ENCODE results near the gene MECR. TPM values are rescaled to one million over a fixed set of nuclear protein-coding genes. Genes with fewer than 3 reads are reported as not detected.
A peak's percentile ranks its signal among the peaks of the same experiment; 100 is the strongest.
"Not testable (repeated sequence)": the region's sequence is repeated elsewhere in the genome, so short reads cannot be mapped to it uniquely, and the experiment has no call there.

MECR gene
- total RNA-seq, 2 donors from 2014 or later, result 13.9 to 20.0 TPM

DNA sequence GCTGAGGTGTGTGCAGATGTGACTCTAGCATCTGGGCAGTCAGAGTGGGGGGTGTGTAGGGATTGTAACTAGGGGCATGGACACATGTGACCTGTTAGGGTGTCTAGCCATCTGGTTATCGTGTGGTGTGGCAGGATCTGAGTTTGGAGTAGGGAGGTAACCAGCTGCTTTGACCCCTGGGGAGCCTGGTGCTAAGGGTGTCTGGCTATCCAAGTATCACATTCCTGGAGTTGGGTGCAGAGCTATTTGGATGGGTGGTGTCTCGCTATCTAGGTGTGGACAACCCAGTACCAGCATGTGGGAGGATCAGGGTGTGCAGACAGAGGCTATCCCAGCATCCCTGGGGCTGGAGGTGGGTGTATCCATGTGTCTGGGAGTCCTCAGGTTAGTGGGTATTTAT lies 10.3 kb upstream of the MECR start:
- intact Hi-C loops (cut with DNase I), result loop anchor here in 1 of 2 donors (5.0 to 10.0 kb wide), 2 partner anchors 844 to 1136 kb away; no protein-coding TSS in a partner anchor
- no peak for DNase-seq (ENCODE audit: low spot score)

DNA sequence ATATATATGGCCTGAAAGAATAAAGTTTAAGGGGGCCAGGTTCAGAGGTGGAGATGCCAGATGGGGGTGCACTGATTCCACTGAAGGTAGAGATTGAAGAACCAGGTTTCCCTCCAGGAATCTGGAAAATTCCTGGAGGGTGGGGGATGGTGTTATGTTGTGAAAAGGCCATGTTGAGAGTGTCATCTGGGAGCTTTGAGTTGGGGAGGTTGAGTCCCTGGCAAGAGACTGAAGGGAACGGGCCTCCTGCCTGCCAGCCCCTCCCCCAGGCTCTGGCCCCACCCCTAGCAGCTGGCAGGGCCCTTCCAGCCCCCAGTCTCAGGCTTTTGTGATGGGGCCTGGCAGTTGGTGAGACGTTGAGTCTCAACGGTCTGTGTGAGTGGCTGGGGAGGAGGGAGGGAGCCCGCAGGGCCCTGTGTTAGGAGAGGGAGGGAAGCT lies 9.7 kb upstream of the MECR start:
- DNase-seq (ENCODE audit: low spot score), result peak; percentile 40
- intact Hi-C loops (cut with DNase I), result loop anchor here in 1 of 2 donors (5.0 to 10.0 kb wide), 2 partner anchors 844 to 1137 kb away; no protein-coding TSS in a partner anchor

DNA sequence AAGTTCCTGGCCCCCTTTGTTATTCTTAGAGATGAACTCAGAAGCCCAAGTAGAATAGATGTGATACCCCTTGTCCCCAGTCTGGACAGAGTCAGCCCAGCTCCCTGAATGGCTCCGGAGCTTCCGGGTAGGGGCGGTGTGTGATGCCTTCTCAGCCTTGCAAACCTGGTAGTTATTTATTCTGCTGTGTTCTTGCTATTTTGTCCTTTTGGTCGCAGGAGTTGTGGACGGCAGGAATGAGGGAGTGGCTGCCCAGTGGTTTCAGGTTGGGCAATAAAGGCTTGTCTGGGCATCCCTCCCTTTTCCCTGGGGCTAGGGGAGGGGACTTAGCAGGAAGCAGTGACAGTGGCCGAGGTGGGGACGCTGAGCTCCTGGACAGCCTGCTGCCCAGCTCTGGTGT lies 8.4 kb upstream of the MECR start:
- DNase-seq (ENCODE audit: low spot score), result peak; percentile 56
- intact Hi-C loops (cut with DNase I), result loop anchor here (5.0 to 10.0 kb wide), 2 partner anchors 1466 to 1468 kb away; no protein-coding TSS in a partner anchor

DNA sequence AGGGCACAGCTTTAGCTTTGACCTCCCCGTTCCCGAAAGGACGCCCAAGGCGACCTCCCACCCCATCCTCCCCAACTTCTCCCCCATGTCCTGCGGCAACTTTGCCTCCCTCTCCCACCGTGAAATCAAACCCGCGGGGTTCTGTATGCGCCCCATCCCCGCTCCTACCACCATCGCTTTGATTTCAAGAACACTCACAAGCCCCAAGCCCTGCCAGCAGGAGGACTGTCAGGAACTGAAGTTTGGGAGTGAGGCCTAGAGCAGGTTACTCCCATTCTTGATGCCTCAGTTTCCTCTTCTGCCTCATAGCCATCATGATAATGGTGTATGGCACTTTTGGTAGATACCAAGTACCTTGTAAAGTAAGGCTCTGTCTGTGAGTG lies 7.9 kb upstream of the MECR start:
- DNase-seq (ENCODE audit: low spot score), result no peak
- intact Hi-C loops (cut with DNase I), result loop anchor here (5.0 to 10.0 kb wide), 2 partner anchors 1466 to 1469 kb away; no protein-coding TSS in a partner anchor

DNA sequence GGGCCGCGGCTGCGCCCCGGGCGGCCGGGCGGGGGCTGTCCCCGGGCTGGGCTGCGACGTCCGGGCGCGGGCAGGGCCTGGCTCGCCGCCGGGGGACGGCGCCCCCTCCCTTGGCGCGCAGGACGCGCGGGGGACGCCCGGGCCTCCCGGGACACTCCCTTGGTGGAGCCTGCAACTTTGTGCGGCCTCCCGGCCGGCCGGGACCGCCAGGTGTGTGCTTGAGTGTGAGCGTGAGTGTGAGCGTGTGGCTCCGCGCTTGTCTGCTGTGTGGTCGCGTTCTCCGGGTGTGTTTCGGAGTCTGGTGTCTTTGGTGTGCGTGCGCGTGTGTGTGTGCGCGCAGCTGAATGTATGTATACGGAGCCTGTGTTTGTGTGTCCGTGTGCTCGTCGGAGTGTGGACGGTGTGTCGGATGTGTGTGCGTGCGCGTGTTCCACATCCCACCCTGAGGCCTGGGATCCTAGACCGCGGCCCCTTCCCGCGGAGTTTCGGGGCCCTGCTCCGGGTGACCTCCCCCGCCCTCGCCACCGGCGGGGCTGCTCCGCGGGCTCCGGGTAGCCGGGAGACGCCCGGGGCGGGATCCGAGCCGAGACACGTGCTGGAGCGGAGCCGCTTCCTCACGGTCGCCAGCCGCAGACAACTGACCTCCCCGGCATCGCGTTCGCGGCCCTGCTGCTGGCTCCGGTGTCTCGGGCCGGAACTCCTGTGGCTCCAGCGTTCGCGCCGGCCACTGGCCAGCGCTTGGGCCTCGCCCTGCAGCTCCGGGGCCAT lies 7.3 kb upstream of the MECR start:
- intact Hi-C loops (cut with DNase I), result loop anchor here (5.0 to 10.0 kb wide), 2 partner anchors 1467 to 1469 kb away; no protein-coding TSS in a partner anchor
- DNase-seq (ENCODE audit: low spot score), result peak; percentile 88

DNA sequence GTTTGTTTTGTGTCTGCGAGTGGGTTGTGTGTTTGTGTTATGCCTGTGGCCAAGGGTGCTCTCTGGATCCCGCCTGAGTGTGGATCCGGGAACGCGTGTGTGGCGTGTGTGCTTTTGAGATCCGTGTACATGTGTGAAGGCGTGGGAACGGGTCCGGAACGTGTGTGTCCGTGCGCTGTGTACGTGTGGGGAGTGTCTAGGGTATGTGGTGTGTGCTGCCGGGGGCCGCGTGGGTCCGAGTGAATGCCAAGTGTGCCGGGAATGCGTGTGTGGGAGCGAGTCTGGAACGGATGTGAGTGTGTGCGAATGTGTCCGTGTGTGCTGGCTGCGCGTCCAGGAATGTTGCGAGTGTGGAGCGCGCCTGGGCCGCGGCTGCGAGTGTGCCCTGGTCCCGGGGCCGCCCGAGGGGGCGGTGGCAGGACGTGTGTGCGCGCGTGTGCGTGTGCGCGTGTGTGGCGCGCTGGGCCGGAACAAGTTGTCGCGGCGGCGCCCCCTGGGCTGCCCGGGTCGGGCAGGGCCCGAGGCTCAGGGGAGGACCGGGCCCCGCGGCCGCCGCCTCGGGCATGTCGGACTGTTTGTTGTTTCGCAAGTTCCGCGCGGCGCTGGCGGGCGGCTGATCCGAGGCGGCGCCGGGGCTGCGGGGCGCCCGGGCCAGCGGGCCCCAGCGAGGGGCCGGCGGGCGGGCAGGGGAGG lies 6.5 kb upstream of the MECR start:
- intact Hi-C loops (cut with DNase I), result loop anchor here (5.0 to 10.0 kb wide), 2 partner anchors 1468 to 1470 kb away; no protein-coding TSS in a partner anchor
- peak; percentile 86 for DNase-seq (ENCODE audit: low spot score)

DNA sequence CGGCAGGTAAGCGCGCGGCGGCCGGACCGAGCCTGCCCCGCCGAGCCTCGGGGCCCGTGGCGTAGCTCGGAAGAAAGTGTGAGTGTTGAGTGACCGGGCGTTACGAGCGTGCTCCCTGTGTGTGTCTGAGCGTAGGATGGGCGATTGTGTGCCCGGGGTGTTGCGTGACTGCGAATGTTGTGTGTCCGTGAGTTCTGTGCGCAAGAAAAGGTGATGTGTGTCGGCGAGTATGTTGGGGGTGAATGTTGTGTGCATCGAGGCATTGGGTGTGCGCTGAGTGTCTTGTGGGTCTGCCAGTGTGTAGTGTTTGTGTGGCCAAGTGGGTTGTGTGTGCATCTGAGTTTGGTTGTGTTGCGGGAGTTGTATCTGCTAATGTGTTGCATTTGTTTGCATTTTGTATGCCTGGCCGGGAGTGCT lies 6.0 kb upstream of the MECR start:
- intact Hi-C loops (cut with DNase I), result loop anchor here (5.0 to 10.0 kb wide), 2 partner anchors 1468 to 1471 kb away; no protein-coding TSS in a partner anchor
- DNase-seq (ENCODE audit: low spot score), result peak; percentile 80

DNA sequence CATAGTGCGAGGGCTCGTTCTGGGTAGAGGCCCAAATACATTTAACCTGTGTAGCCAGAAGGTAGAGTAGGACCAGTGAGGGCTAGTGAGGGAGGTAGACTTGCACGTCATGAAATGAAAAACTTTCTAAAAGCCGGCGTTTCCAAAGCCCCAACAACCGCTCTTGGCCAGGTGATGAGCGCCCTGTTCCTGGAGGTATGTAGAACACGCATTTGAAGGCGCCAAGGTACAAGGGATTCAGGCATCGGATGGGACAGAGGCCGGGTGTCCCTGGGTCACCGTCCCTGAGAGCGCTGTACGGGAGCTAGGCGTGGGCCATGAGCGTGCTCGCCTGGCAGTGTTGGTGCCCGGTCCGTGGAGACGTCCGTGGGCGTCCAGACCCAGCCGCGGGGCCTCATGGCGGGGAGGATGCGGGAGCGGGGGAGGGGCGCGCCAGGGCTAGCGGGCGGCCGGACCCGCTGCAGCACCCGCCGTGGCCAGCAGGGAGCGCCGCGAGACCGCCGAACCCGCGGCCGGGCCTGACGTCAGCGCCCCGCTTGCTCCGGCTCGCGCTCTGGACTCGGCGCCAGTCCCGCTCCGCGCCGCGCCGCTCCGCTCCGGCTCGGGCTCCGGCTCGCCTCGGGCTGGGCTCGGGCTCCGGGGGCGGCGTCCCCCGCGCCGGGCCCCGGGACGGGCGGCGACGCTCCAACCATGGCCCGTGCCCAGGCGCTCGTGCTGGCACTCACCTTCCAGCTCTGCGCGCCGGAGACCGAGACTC lies 5.4 kb upstream of the MECR start, which contains the start of gene PTPRU:
TSS of gene PTPRU (plus strand) at position 568 of the 757 bp plus-strand sequence. CDS start at position 691, 123 bp downstream.
- DNase-seq (ENCODE audit: low spot score), result peak; percentile 93
- intact Hi-C loops (cut with DNase I), result loop anchor here (5.0 to 10.0 kb wide), 2 partner anchors 1469 to 1471 kb away; no protein-coding TSS in a partner anchor

DNA sequence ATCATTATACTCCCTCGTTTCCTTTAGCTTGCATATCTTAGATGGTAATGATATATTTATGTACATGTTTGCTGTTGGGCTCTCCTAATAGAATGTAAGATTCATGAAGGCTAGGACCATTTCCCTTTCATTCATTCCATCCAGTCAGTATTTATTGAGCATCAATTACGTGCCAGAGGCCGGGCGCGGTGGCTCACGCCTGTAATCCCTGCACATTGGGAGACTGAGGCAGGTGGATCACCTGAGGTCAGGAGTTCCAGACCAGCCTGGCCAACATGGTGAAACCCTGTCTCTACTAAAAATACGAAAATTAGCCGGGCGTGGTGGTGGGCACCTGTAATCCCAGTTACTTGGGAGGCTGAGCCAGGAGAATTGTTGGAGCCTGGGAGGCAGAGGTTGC lies 4.1 kb upstream of the MECR start:
- DNase-seq (ENCODE audit: low spot score), result not testable (repeated sequence)
- intact Hi-C loops (cut with DNase I), result loop anchor here (5.0 to 10.0 kb wide), 2 partner anchors 1470 to 1472 kb away; no protein-coding TSS in a partner anchor

DNA sequence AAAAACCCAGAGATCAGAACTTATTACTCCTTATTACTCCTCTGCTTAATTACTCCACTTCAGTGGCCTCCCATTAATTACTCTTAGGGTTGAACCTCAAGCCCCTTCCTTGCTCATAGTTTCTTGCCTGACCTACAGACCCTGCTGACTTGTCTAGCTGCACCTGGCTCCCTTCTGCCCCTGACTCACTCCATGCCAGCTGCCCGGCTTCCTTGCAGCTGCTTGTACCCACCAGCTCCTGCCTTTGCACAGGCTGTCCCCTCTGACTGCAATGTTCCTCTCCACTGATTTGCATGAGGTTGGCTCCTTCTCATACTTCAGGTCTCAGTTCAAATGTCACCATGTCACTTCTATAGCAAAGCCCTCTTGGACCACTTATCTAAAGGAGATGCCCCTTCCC lies 3.7 kb upstream of the MECR start:
- intact Hi-C loops (cut with DNase I), result loop anchor here in 1 of 2 donors (10.0 kb wide), 1 partner anchor 1470 kb away; no protein-coding TSS in a partner anchor
- DNase-seq (ENCODE audit: low spot score), result no peak

DNA sequence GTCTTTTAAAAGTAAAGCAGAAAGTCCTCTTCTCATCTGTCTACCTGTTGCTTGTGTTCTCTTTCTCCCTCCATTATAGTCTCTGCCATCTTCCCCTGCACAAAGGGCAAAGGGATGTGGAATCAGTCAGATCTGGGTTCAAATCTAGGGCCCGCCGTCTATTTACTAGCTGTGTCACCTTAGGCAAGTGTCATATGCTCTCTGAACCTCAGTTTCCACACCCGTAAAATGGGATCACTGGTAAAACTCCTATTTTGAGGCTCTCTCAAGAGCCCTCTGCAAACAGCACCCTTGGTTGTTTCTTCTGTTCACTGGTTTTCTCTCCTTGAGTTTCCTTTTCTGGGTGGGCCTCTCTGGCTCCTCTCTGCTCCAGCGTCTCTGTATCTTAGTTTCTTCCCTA lies 3.0 kb upstream of the MECR start:
- DNase-seq (ENCODE audit: low spot score), result no peak
- intact Hi-C loops (cut with DNase I), result loop anchor here in 1 of 2 donors (10.0 kb wide), 1 partner anchor 1471 kb away; no protein-coding TSS in a partner anchor

DNA sequence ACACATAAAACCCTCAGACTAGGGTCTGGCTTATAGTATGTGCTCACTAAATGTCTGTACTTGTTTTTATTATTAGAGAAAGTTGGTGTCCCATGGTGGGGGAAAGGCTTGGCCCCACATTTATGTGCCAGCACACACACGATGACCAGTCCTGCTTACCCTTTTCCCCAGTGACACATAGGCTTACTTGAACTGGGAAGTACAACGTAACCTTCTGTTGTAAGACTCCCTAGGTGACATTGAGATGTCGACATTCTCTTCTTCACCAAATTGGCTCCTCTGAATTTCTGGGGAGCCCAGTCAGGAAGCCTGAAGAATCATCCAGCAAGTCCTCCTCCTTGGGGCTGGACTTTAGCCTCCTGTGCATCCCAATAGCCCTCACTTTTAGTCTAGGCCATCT lies 1.7 kb upstream of the MECR start:
- intact Hi-C loops (cut with DNase I), result loop anchor here in 1 of 2 donors (10.0 kb wide), 1 partner anchor 1472 kb away; no protein-coding TSS in a partner anchor
- no peak for DNase-seq (ENCODE audit: low spot score)

DNA sequence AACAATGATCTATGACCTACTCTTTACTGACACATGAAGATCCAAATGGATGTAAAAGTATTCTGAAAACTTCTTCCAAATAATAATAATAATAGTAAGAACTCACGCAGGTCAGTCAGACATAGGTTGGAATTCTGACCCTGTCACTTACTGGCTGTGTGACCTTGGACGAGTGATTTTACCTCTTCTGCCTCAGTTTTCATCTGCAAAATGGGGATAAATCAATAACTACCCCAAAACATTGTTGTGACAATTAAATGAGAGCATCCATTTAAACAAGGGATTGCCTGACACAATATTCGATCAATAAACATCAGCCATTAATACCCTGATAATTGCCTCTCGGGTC lies 556 bp downstream of the MECR start:
- no peak for DNase-seq (ENCODE audit: low spot score)
- intact Hi-C loops (cut with DNase I), result loop anchor here in 1 of 2 donors (2.0 to 10.0 kb wide), 2 partner anchors 855 to 1475 kb away; no protein-coding TSS in a partner anchor

DNA sequence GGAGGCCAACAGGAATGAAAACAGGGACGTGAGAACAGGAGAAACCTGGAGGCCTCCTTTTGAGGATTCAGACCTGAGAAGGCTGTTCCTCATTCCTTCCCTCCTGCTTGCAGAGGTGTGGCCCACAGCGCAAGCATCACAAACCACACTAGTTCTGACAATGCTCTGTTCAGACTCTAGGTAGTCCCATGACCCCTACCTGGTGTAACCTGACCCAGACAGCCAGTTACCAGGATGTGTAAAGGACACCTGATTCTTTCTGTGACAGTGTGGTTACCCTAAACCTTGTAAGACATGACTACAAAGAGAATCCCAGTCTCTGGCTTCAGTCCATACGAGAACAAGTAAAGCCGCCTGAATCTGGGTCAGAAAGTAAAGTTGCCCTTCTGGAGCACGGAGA lies 3.2 kb downstream of the MECR start:
- no peak for DNase-seq (ENCODE audit: low spot score)
- intact Hi-C loops (cut with DNase I), result no loop called here

DNA sequence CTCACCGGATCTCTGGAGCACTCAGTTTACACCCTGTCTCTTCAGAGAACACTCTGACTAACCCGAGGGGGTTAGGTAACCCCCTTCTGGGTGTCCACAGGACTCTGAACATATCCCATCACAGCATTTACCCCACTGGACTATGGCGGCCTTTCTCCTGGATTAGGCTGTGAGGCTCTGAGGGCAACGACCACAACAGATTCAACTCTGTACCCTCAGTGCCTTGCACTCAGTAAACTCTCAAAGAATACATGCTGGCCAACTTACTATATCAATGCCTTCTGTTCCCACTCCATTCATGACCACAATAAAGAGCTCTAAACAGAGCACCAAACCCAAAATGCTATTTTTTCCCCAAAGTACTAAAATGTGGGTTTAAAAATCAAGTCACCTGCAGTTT lies 5.4 kb downstream of the MECR start:
- no peak for DNase-seq (ENCODE audit: low spot score)
- intact Hi-C loops (cut with DNase I), result no loop called here

DNA sequence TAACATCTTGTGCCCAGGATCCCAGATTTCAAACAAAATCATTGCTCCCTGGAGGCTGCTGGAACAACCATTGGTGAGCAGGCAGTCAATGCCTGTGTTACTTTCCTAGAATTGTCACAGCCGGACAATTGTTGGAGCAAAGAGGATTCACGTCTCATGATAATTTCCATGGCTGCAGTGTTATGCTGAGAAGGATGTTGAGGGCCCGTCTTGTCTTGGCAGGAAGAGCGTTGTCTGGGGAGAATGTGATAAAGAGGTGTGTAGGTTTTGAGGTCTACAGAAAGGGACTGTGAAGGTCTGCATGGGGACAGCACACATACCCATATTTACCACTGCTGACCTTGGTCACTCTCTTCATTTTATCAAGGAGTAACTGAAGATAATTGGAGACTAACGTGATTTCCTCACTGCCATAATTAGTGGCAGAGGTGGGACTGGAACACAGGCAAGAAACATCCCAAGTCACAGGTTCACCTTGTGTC lies 6.3 kb downstream of the MECR start:
- intact Hi-C loops (cut with DNase I), result no loop called here

DNA sequence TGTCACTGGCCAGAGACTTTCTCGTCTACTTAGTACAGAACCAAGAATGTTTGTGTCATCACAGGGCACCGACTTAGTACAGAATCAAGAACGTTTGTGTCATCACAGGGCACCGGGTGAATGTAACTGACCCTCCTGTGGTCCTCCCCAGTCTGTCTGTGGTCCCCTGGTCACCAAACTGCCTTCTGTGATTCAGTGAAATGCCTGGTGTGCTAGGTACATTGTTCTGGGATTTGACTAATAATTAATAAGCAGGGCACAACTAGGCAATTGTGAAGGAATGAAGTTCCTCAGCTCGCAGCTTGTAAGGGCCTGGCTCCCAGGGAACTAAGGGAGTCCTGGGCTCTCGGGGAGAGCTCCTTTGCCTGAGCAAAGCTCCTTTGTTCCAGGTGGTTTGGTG lies 7.2 kb downstream of the MECR start:
- no peak for DNase-seq (ENCODE audit: low spot score)
- intact Hi-C loops (cut with DNase I), result no loop called here

More for the DNA sequence above, 6.3 kb downstream of the MECR start:
- DNase-seq (ENCODE audit: low spot score), result no peak

DNA sequence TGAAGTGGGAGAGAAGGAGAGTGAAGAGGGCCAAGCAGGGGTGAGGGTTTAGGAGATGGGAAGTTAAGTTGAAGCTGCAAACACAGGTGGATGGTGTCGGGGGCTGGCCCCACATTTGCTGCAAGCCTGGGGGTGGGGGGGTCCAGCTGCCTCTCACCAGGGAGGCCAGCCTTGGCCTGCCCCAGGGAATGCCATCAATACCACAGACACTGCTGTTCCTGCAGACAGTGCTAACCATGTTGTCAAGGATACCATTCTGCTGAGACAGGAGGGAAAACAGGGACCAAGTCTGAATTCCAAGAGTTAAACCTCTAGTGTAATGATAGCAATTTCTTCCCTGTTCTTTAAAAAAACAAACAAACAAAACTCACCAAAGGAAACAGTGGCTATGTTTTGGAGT lies 8.0 kb downstream of the MECR start:
- intact Hi-C loops (cut with DNase I), result no loop called here

DNA sequence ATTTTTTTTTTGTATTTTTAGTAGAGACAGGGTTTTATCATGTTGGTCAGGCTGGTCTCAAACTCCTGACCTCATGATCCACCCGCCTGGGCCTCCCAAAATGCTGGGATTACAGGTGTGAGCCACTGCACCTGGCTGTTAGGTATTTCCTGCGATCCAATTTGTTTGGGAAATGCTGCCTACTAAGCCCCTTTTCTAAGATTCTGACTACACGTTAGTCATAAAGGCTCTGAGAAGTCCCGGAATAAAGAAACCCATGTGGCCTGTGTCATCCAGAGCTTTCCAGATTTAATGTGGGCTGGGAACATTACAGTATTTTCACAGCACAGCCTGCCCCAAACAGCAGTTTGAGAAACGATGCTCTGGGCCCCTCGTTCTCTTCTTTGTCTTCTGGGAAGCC lies 8.5 kb downstream of the MECR start:
- DNase-seq (ENCODE audit: low spot score); intact Hi-C loops (cut with DNase I): not testable (repeated sequence)

More for the DNA sequence above, 8.0 kb downstream of the MECR start:
- no peak for DNase-seq (ENCODE audit: low spot score)
